UCSD-AML1 (cell line): ENCODE data around the gene VARS2.
"Not testable (repeated sequence)": the region's sequence is repeated elsewhere in the genome, so short reads cannot be mapped to it uniquely, and the experiment has no call there.

ENCODE experiments used
- DNase-seq: peaks from one replicate; lab custom pipeline; 2025; ENCODE audit not compliant: unreplicated experiment; lab: John Stamatoyannopoulos, UW

Gene VARS2

GRCh38 chr6:30898750-30899360 lies 15.2 kb upstream of the VARS2 start:
- DNase-seq, result no peak

GRCh38 chr6:30900863-30901417 lies 13.1 kb upstream of the VARS2 start:
- DNase-seq, result no peak

- no peak for DNase-seq
Observed at GRCh38 chr6:30901436-30901835, 12.6 kb upstream of the VARS2 start.

GRCh38 chr6:30902196-30902595 lies 11.8 kb upstream of the VARS2 start:
- DNase-seq, result not testable (repeated sequence)

- no peak for DNase-seq
Observed at GRCh38 chr6:30902709-30903108, 11.3 kb upstream of the VARS2 start.

- DNase-seq, result no peak
Observed at GRCh38 chr6:30903236-30903635, 10.8 kb upstream of the VARS2 start.

GRCh38 chr6:30907290-30907757 lies 6.7 kb upstream of the VARS2 start:
- DNase-seq, result not testable (repeated sequence)

GRCh38 chr6:30907758-30908591 lies 6.1 kb upstream of the VARS2 start, which contains the start of gene GTF2H4:
Gene GTF2H4 (plus strand): TSS chr6:30908207.
- DNase-seq, result peak; percentile 95

- DNase-seq, result no peak
Observed at GRCh38 chr6:30908700-30909099, 5.3 kb upstream of the VARS2 start.

GRCh38 chr6:30910473-30910872 lies 3.6 kb upstream of the VARS2 start:
- DNase-seq, result not testable (repeated sequence)

- no peak for DNase-seq
Observed at GRCh38 chr6:30912746-30913520, 1.1 kb upstream of the VARS2 start.

- no peak for DNase-seq
Observed at GRCh38 chr6:30913721-30914075, 340 bp upstream of the VARS2 start.

GRCh38 chr6:30914854-30915590 lies 984 bp downstream of the VARS2 start:
- peak; percentile 35 for DNase-seq

GRCh38 chr6:30915591-30915946 lies 1.5 kb downstream of the VARS2 start:
- peak; percentile 35 for DNase-seq

GRCh38 chr6:30917041-30917440 lies 3.0 kb downstream of the VARS2 start:
- DNase-seq, result no peak

GRCh38 chr6:30917487-30917886 lies 3.4 kb downstream of the VARS2 start:
- DNase-seq, result no peak

- no peak for DNase-seq
Observed at GRCh38 chr6:30918670-30919069, 4.6 kb downstream of the VARS2 start.

- DNase-seq, result no peak
Observed at GRCh38 chr6:30922447-30922852, 8.4 kb downstream of the VARS2 start.

- DNase-seq, result not testable (repeated sequence)
Observed at GRCh38 chr6:30924040-30924627, 10.1 kb downstream of the VARS2 start.

GRCh38 chr6:30926644-30927043 lies 12.6 kb downstream of the VARS2 start:
- no peak for DNase-seq
